Middle frontal gyrus (tissue), 1 donor: ENCODE data around the gene CACNA1B.

Experiments used
- DNase-seq: peaks from one replicate; pipeline ENCODE4 v3.0.0-alpha.2; 2015; ENCODE audit warnings: low spot score; ENCODE audit errors: extremely low spot score

CACNA1B gene

GRCh38 chr9:138050472-138051330 lies 173.1 kb downstream of the CACNA1B start:
- DNase-seq = no peak

DNA sequence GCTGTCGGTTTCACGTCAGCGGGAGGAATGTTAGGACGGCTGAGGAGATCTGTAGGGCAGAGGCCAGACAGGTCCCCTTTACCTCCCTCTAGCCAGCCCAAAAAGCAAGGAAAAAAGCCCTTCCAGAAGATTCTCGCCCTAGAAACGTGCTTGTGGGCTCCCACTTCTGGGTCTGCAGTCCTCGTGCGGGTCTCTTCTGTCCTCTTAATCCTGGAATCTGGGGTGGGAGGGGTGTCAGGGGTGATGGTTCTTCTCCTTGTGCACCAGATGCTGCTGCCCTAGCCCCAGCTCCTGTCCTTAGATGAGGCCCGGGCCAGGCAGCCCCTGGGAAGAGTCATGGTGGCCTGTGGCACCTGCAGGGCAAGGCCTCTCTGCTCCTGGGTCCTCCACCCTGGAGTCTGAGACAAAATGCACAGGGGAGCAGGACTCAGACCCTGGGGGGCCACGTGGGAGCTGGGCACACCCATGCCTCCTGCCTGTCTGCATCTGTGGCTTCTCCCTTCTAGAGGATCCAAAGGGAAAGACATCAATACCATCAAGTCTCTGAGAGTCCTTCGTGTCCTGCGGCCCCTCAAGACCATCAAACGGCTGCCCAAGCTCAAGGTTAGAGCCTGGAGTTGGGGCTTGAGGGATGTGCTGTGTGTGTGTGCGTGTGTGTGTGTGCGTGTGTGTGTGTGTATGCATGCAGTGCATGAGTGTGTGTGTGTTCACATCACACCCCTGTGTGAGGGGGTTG lies 174.2 kb downstream of the CACNA1B start:
- DNase-seq = no peak

DNA sequence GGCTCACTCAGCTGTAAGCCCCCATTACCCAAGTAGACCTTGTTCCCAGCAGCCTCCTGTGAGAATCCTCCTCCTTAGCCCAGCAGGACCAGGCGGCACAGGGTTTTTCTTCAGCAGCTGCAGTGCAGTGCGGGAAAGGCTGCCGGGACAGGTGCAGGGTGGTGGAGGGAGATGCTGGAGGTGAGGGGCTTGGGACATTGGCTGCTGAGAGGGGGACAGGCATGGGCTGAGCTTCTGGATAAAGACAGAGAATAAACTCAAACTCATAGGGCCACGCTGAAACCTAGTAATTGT lies 174.7 kb downstream of the CACNA1B start:
- no peak for DNase-seq

- no peak for DNase-seq
These were observed 175.2 kb downstream of the CACNA1B start for GRCh38 chr9:138052635-138053320.

DNA sequence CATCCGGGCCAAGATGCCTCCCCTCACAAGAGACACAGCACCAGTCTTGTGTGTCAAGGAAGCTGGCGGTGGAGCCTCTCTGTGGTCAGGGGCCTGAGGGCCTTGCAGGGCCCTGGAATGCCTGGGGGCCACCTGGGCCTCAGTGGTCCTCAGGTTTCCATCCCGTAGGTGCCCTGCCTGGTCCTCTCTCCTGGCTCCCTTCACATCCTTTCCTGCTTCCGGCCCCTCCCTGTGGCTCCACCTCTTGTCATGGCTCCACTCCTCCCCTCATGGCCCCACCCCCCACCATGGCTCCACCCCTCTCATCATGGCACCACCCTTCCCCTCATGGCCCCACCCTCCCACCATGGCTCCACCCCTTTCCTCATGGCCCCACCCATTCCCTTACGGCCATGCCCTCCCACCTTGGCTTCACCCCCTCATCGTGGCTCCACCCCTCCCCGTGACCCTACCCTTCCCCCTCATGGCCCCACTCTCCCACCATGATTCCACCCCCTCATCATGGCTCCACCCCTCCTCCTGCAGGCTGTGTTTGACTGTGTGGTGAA lies 175.8 kb downstream of the CACNA1B start:
- no peak for DNase-seq

GRCh38 chr9:138053996-138054752 lies 176.6 kb downstream of the CACNA1B start:
- DNase-seq = no peak

DNA sequence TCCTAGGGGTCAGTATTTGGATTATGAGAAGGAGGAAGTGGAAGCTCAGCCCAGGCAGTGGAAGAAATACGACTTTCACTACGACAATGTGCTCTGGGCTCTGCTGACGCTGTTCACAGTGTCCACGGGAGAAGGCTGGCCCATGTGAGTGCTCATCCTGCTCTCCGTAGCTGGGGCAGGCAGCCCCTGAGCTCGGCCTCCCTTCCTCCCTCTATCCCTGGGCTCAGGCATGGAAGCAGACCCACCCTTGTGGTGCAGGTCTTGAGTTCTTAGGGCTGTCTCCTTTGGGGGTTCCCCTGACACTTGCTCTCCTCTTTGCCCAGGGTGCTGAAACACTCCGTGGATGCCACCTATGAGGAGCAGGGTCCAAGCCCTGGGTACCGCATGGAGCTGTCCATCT lies 180.1 kb downstream of the CACNA1B start:
- DNase-seq = no peak

- no peak for DNase-seq
These were observed 180.6 kb downstream of the CACNA1B start for GRCh38 chr9:138058181-138058580.

- no peak for DNase-seq
These were observed 181.6 kb downstream of the CACNA1B start for GRCh38 chr9:138059196-138059595.

- DNase-seq = no peak
These were observed 182.8 kb downstream of the CACNA1B start for GRCh38 chr9:138060365-138060764.

DNA sequence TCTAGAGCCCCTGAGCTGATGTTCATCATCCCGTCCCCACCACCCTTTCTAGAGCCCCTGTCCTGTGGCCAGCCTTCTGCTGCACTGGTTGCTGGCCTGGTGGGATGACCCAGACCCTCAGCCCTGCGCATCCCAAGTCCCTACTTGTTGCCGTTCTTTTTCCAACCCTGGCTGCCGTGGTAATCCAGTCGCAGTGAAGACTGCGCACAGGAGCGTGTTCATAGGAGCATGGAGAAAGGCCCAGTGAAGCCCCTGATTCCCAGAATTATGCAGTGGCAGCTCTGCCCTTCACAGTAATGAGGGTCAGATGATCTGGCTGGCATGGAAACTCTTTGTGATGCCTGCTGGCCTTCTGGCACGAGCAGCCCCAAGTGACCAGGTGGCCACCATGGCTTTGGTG lies 183.3 kb downstream of the CACNA1B start:
- DNase-seq = no peak

GRCh38 chr9:138061631-138062030 lies 184.0 kb downstream of the CACNA1B start:
- no peak for DNase-seq

DNA sequence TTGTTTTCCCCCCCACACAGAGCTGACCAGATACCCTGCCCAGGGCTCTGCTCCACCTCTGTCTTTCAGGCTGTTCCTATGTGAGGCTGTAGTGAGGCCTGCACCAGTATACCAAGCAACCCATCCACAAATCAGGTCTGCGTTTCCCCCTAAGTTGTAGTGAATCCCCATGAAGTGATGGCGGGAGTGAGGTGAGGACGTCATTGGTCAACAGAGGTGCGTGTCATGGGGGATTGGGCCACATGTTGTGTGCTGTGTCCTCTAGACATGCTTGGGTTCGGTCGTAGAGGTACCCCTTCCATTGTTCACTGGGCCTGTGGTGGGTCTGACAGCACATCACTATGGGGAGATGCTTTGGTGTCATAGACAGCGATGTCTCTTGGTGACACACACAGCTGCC lies 184.6 kb downstream of the CACNA1B start:
- no peak for DNase-seq

- no peak for DNase-seq
These were observed 185.5 kb downstream of the CACNA1B start for GRCh38 chr9:138063033-138063432.

DNA sequence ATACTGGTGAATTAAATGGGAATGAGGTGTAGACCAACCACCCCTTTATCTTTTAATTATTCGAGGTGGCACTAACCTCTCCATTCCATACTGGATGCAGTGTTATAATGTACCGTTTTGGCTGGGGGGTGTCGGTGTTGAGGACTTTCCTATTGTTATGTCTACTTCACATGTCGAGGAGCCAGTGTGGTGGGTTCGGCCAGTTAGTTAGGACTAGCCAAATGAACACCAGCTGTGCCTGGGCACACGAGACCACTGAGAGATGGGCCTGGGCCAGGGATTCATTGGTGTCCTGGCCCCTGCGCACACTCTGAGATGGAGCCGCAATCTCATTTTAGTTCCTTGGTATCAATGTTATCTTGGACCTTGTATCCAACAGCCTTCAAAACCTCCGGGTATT lies 186.2 kb downstream of the CACNA1B start:
- no peak for DNase-seq

GRCh38 chr9:138064547-138064946 lies 187.0 kb downstream of the CACNA1B start:
- DNase-seq = no peak

DNA sequence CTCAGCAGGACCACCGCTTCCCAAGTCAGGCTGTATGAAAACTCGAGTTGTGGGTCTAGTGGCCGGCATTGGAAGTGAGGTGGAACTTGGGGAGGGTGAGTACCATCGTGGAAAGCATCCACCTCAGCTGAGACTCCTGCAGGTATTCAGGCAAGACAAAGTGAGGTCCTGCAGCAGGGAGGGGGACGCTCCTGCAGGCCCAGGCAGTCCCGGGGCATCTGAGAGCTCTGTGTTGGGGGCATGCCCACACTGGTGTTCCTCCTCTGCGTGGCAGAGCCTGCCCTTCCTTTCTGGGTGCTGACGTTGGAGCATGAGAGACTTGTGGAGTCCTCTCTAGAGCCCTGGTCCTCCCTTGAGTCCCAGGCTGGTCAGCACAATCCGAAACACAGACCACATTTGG lies 187.7 kb downstream of the CACNA1B start:
- no peak for DNase-seq

DNA sequence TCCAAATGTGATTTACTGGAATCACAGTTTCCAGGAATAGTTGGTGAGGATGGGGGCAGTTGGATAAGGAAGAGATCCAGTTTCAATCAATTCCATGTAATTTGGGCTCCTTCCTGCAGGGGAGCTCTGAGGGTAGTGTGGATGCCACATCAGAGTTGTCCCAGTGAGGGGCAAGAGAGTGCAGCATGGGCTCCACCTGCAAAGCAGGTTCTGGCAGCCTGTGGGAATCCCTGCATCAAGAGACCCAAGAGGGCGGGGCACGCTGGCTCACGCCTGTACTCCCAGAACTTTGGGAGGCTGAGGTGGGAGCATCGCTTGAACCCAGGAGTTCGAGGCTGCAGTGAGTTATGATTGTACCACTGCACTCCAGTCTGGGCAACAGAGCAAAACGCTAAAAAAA lies 188.5 kb downstream of the CACNA1B start:
- no peak for DNase-seq

GRCh38 chr9:138067613-138068367 lies 190.2 kb downstream of the CACNA1B start:
- no peak for DNase-seq

DNA sequence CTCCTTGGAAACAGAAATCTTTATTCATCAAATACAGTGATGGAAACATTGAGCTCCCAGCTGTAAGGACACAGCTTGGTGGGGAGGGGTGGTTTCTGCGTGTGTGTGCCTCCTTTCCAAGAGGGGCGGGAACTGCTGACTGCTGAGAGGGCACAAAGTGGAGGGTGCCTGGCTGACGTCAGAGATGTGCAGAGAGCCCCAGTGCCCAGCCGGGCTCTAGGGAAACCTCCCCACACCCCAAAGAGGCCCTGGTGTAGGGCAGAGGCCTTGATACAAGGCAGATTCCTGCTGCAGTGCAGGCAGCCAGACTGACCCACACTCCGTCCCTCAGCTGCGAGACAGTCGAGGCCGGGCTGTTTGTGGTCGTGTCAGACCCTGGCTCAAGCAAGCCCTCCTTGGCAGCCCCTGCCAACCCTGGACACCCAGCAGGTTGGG lies 191.0 kb downstream of the CACNA1B start:
- DNase-seq = no peak
